HepG2 (cell line): ENCODE results near the gene VPS13D. TPM values are rescaled to one million over a fixed set of nuclear protein-coding genes. Genes with fewer than 3 reads are reported as not detected.
A peak's percentile ranks its signal among the peaks of the same experiment; 100 is the strongest.

Experiments used
- ATAC-seq: fragments of 200-7000 bp; cut with Tn5 transposase; 3 replicates; pipeline ENCODE4 v1.9.1; 2020; ENCODE audit warnings: mild to moderate bottlenecking, moderate library complexity
- BruUV-seq: library from RNA; stranded (reverse); fragments of 400-500 nt; replicated peaks from 2 replicates; lab custom pipeline; 2021; lab: Mats Ljungman, UMichigan
- CTCF ChIA-PET: fragments of 300-600 bp; formaldehyde crosslinking; extraction: SDS; loops from one replicate; lab custom pipeline; 2021; ENCODE audit warnings: low total read pairs, inconsistent platforms, low intra/inter-chr PET ratio; lab: Yijun Ruan, JAX
- POLR2A ChIA-PET: fragments of 350-600 bp; sonication (Branson Sonifier 250); formaldehyde crosslinking; loops from one replicate; lab custom pipeline; 2020; ENCODE audit warnings: antibody characterized with exemption, inconsistent platforms; lab: Yijun Ruan, JAX
- DNase-seq: peaks from one replicate; pipeline ENCODE4 v3.0.0-alpha.2; 2015; ENCODE audit warnings: low spot score
- FAIRE-seq: peaks from 3 replicates; lab custom pipeline; 2011; peaks lifted over from hg19 to GRCh38; lab: Jason Lieb, UNC
- H2AFZ ChIP-seq: one replicate; pipeline ENCODE4 v1.6.1; 2011; ENCODE audit warnings: low read length, inconsistent platforms
- H3K27ac ChIP-seq: fragments of 300-600 bp; 3 replicates; pipeline ENCODE4 v1.8.0; 2011; ENCODE audit warnings: mixed run types, mild to moderate bottlenecking, mixed read lengths, low read length, inconsistent platforms; ENCODE audit not compliant: insufficient read depth; ENCODE audit errors: extremely low read length
- H3K27me3 ChIP-seq, 2 experiments: fragments of 200-600 bp in 1 of 2; 2 replicates in 1 of 2; 3 replicates in 1 of 2; pipeline versions ENCODE4 v1.6.0 to v1.8.0; 2011; ENCODE audit warnings: low read length in 2 of 2, mild to moderate bottlenecking in 2 of 2, moderate library complexity in 2 of 2, inconsistent platforms in 1 of 2; ENCODE audit not compliant: insufficient read depth in 2 of 2, control insufficient read depth in 1 of 2
- H3K36me3 ChIP-seq, 2 experiments: fragments of 200-600 bp in 1 of 2; replicated peaks in 1 of 2; 2 replicates in 1 of 2; 3 replicates in 1 of 2; pipeline versions ENCODE4 v1.5.1 to v1.8.0; 2011; ENCODE audit warnings: low read length in 2 of 2, inconsistent platforms in 1 of 2; ENCODE audit not compliant: insufficient read depth in 2 of 2, control insufficient read depth in 1 of 2
- H3K4me1 ChIP-seq: 2 replicates; pipeline ENCODE4 v1.5.1; 2012; ENCODE audit warnings: low read length, inconsistent platforms; ENCODE audit not compliant: insufficient read depth
- H3K4me2 ChIP-seq: 2 replicates; pipeline ENCODE4 v1.6.0; 2011; ENCODE audit warnings: low read depth, low read length, inconsistent platforms
- H3K4me3 ChIP-seq, 3 experiments: fragments of 200-600 bp in 1 of 3; sonication (generic), shearing (Covaris generic) in 1 of 3; replicated peaks in 1 of 3; 2 replicates each; pipeline ENCODE4 v1.5.1; 2011 to 2016; ENCODE audit warnings: low read length in 3 of 3, inconsistent platforms in 2 of 3, low read depth in 2 of 3, mild to moderate bottlenecking in 2 of 3, control low read depth in 1 of 3, mixed read lengths in 1 of 3; ENCODE audit not compliant: insufficient read depth in 1 of 3
- H3K79me2 ChIP-seq: one replicate; pipeline ENCODE4 v1.6.1; 2011; ENCODE audit warnings: low read length, inconsistent platforms; ENCODE audit not compliant: insufficient read depth
- H3K9ac ChIP-seq: 2 replicates; pipeline ENCODE4 v1.6.0; 2011; ENCODE audit warnings: mild to moderate bottlenecking, low read depth, low read length, inconsistent platforms; ENCODE audit not compliant: insufficient read depth
- H3K9me3 ChIP-seq: 2 replicates; pipeline ENCODE4 v1.5.1; 2012; ENCODE audit warnings: mild to moderate bottlenecking, low read length
- H4K20me1 ChIP-seq: 2 replicates; pipeline ENCODE4 v1.6.0; 2011; ENCODE audit warnings: inconsistent platforms, mild to moderate bottlenecking, low read length, moderate library complexity; ENCODE audit not compliant: insufficient read depth
- CHD2 ChIP-seq: IDR thresholded peaks from 2 replicates; pipeline ENCODE4 v1.6.1; 2011; ENCODE audit warnings: low read depth, low read length, improper control_type of control experiment
- FOXK2 ChIP-seq: fragments of 450-650 bp; IDR thresholded peaks from 2 replicates; pipeline ENCODE4 v1.6.1; 2016
- ZSCAN21 ChIP-seq: sonication (generic); formaldehyde crosslinking; IDR thresholded peaks from 2 replicates; pipeline ENCODE4 v1.8.0; 2022; ENCODE audit warnings: mild to moderate bottlenecking, missing genetic modification reagents, moderate library complexity, borderline replicate concordance
- WGBS: methylation state at CpG from one replicate; pipeline ENCODE4 v1.1.6; 2017; ENCODE audit warnings: low lambda C conversion rate; 5-methylcytosine and 5-hydroxymethylcytosine counted together
- in situ Hi-C: cut with HindIII; loops from 2 replicates; pipeline ENCODE4 v1.10.0; 2017; ENCODE audit warnings: low pct_unique_long_range_greater_than_20kb; ENCODE audit not compliant: extremely low pct_ligation_motif_present
- intact Hi-C: fragments of 100-400 bp; cut with micrococcal nuclease; formaldehyde crosslinking; loops from one replicate; pipeline ENCODE4 v1.10.0; 2022; ENCODE audit not compliant: unreplicated experiment
- polyA plus RNA-seq, 8 experiments: library from polyadenylated mRNA; depleted of rRNA in 3 of 8; stranded (reverse) in 7 of 8; unstranded in 1 of 8; fragments of >200 nt; fragmentation: Illumina TruSeq in 4 of 8; extraction: Trizol in 4 of 8; gene quantifications; 2 replicates each; pipeline versions ENCODE4 v1.2.1 to v1.2.3, GENCODE V29; 2011 to 2016; ENCODE audit warnings: low read depth in 4 of 8, missing spikeins in 1 of 8, mixed read lengths in 1 of 8; ENCODE audit not compliant: insufficient read depth in 1 of 8
- total RNA-seq, 5 experiments: library from RNA; depleted of rRNA; stranded (reverse); fragments of >200 nt; fragmentation: Illumina TruSeq; extraction: Trizol; gene quantifications; 2 replicates each; pipeline ENCODE4 v1.2.3, GENCODE V29; 2016; ENCODE audit warnings: low read depth in 1 of 5

VPS13D gene
- total and polyA plus RNA-seq, 2 of the 13 experiments (the other 11 are each of a cell fraction or from before 2014, with no cell fraction given): 8.6 to 13.9 TPM

- intact Hi-C loops: loop anchor here (5.0 kb wide), 1 partner anchor 93 kb away; no protein-coding TSS in a partner anchor
- no peak overlapping the region for H3K4me2 ChIP-seq
- POLR2A ChIA-PET: interaction anchor here (2.2 kb wide), 1 partner anchor 184 kb away, joined by 8 read pairs; no protein-coding TSS in a partner anchor
These were observed 204.9 kb downstream of the VPS13D start for GRCh38 chr1:12434686-12435085.

GRCh38 chr1:12435639-12436344 lies 206.0 kb downstream of the VPS13D start:
- BruUV-seq: no TSS peak
- Histone ChIP-seq H3K9me3 (no peaks in the 10 kb centered on the region), H3K36me3 (no peaks in the 10 kb centered on the region; a peak in 1 of 5 replicates), H2AFZ (no peak overlapping the region), H3K4me1 (peaks cover 75% of the 10 kb centered on the region), H3K4me2 (no peak overlapping the region), H3K4me3 (no peak overlapping the region), H3K27ac (no peak overlapping the region), H3K79me2 (no peaks in the 10 kb centered on the region), H3K9ac (no peak overlapping the region), H3K27me3 (no peaks in the 10 kb centered on the region), H4K20me1 (no peaks in the 10 kb centered on the region)
- no peak for DNase-seq
- WGBS: 95% methylated on average over 8 of the region's 8 CpGs
- POLR2A ChIA-PET: interaction anchor here (2.1 to 2.7 kb wide), 2 partner anchors 55 to 180 kb away, joined by 8 to 9 read pairs; no protein-coding TSS in a partner anchor
- TF ChIP-seq FOXK2 (no peak), CHD2 (no peak)
- ATAC-seq: no peak
- CTCF ChIA-PET: no interaction called here
- FAIRE-seq: peak; percentile 30
- intact Hi-C loops: no loop called here
- in situ Hi-C loops: no loop called here

More at GRCh38 chr1:12434686-12435085, 204.9 kb downstream of the VPS13D start:
- Histone ChIP-seq H4K20me1 (no peaks in the 10 kb centered on the region), H3K79me2 (no peaks in the 10 kb centered on the region), H3K4me3 (no peak overlapping the region), H3K9me3 (no peaks in the 10 kb centered on the region), H3K36me3 (no peaks in the 10 kb centered on the region; a peak in 1 of 5 replicates), H2AFZ (no peak overlapping the region), H3K27ac (no peak overlapping the region), H3K4me1 (peaks cover 74% of the 10 kb centered on the region), H3K27me3 (no peaks in the 10 kb centered on the region), H3K9ac (no peak overlapping the region)
- WGBS: 94% methylated on average over 2 of the region's 2 CpGs
- DNase-seq (no peak), ATAC-seq (no peak), FAIRE-seq (no peak)
- in situ Hi-C loops: no loop called here
- CTCF ChIA-PET: no interaction called here
- BruUV-seq: no TSS peak
- TF ChIP-seq ZSCAN21 (CRISPR knock-in tag): no peak
